Kidney capillary endothelial cell (primary cell): ENCODE data around the gene MAP3K6.

Experiments used
- DNase-seq: peaks from one replicate; pipeline ENCODE4 v3.0.0-alpha.2; 2018; ENCODE audit warnings: low spot score

Gene MAP3K6

DNA sequence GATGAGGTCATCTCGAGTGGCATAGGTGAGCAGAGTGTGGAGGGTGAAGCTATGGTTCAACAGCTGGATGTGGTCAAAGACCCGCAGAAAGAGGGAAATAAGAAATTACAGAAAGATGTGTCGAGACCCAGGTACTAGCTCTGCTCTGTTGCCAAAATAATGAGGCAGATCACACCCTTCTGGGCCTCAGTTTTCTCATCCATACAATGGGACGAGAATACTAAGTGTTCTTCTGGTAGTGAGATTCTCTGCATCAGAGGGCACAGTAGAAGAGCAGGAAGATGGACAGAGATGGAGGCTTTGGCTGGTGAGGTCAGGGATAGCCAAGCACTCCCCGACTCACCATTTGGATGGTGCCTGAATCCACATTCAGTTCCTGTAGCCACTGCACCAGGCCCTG, 11.1 kb downstream of the MAP3K6 start:
- DNase-seq: no peak

DNA sequence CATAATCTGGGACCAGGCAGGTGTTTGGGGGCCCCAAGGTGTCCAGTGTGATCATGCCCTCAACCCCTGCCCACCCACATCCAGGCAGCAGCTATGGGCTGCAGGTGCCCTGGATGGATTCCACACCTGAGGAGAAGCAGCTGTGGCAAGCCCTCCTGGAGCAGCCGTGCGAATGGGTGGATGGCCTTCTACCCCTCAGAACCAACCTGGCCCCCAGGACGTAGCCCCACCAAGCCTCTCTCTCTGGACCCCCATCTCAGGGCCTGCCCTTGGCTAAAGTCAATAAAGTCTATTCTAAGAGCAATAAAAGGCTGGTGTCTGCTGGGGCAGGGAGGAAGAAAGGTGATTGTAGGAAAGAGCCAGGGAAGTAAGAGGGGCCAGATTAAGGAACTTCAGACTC, 13.1 kb downstream of the MAP3K6 start:
- DNase-seq: no peak

DNA sequence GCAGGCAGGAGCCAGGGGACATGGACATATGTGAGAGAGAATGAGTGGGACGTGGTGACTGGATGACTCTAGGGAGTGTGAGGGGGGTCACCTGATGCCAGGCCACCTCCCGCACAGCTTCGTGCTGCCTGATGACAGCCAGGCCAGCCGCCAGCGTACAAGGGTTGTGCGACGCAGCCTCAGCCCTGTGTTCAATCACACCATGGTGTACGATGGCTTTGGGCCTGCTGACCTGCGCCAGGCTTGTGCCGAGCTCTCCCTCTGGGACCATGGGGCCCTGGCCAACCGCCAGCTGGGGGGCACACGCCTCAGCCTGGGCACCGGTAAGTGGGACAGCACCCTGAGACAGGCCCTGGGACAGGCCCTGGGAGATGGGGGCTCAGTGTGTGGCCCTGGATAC, 13.6 kb downstream of the MAP3K6 start:
- DNase-seq: no peak

DNA sequence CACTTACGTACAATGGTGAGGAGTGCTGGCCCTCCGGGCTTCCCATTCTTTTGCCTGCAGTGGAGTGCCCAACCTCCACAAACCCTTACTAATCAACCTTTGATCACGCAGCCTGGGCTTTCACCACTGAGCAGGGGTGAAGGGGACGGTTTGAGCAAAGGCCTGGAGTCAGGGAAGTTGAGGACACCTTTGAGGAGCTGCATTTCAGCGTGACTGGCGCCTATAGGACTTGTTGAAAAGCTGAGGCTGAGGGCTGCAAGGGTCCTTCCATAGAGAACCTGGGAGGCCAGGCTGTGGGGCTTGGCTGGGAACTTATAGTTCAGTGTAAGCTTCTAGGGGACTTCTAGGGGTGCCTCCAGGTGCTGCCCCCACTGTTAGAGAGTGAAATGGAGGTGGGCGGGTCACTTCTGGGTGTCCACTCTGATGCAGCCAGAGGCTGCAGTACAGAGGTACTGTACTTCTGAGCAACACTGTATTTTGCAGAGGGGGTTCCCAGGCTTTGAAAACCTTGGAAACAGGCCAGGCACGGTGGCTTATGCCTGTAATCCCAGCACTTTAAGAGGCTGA, 15.1 kb downstream of the MAP3K6 start:
- no peak for DNase-seq

DNA sequence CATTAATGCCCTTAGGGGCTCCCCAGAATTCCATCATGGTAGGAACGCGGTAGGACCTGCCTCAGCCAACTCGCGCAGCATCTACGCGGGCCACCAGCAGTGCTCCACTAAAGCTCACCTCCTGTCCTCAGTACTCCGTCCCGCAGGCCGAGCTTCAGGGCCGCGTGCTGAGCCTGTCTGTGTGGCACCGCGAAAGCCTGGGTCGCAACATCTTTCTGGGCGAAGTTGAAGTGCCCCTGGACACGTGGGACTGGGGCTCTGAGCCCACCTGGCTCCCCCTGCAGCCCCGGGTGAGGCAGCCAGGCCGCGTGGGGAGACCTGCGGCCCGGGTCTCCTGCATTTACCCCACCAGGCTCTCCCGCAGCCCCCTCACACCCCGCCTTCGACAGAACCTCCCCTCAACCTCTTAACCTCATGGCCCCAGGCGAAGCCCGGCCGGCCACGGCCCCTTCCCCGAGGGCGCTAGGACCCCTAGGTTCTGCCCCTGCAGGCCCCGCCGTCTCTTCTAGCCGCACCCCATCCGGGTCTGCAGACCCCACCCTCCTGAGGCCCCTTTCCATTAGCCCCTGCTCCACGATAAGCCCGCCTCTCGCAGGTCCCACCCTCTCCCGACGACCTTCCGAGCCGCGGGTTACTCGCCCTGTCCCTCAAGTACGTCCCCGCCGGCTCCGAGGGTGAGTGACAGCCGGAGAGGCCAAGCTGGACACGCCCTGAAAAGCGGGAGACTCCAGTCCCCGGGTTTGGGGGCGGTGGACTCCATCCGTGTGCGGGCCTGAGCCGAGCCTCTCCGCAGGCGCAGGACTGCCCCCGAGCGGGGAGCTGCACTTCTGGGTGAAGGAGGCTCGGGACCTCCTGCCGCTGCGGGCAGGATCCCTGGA, 15.9 kb downstream of the MAP3K6 start:
- no peak for DNase-seq

DNA sequence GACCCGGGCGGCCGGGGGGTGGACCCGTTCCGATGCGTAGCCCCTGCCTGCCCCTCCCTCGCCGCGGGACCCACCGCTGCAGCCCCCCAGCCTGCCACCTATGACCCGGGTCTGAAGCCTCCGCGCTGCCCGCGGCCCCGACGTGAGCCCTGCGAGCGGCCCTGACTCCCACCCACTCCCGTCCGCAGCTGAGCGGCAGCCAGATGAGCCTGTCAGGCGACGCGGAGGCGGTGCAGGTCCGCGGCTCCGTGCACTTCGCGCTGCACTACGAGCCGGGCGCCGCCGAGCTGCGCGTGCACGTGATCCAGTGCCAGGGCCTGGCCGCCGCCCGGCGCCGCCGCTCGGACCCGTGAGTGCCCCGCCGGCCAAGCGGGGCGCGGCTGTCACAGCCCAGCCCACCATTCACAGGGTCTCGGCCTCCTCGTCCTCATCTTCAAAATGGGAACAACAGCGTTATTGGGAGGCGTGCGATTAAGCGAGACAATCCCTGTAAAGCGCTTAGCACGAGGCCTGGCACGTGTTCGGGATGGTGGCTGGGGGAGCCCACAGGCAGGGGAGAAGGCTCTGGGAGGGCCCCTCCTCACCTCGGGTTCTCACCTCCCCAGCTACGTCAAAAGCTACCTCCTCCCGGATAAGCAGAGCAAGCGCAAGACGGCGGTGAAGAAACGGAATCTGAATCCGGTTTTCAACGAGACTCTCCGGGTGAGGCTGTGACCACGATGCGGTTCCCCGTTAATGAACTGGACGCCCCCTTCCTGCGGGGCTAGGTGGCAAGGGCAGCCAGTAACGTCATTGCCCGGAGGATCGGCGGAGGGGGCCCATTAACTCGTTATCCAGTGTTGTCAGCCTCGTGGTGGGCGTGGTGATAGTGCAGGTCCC, 16.7 kb downstream of the MAP3K6 start:
- DNase-seq: peak; percentile 46

DNA sequence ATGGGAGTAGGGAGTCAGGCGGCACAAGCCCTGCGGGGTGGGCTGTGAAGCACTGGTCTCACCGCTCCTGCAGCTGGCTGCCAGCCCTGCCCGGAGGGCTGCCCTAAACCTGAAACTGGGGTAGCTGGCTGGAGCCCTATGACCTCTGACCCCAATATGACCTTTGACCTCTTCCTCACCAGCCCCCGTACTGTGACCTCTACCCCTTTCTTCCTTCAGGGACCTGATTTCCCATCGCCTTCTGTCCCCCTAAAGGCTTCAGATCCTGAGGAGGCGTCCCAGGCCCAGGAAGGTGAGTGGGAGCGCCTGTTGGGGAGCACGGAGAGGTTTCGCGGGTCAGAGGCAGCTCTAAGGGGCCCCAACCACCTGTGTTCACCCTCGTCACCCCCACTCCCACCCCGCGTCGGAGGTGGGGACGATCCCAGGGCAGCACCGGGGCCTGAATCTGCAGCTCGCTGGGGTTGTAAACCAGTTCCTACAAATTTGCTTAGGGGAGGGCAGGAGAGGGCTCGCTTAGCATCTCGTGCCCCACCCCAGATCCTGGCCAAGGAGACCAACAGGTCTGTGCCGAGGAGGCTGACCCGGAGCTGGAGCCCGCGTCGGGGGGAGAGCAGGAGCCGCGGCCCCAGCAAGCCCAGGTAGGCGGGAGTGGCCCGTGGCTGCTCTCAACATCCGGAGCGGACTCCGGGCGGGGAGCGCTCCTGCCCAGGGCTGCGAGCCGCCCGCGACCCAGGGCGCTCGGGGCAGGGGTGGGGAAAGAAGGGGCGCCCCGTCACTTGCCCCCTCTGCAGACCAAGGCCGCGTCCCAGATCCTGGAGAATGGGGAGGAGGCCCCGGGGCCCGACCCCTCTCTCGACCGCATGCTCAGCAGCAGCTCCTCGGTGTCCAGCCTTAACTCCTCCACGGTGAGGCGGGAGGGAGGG, 17.6 kb downstream of the MAP3K6 start:
- no peak for DNase-seq

DNA sequence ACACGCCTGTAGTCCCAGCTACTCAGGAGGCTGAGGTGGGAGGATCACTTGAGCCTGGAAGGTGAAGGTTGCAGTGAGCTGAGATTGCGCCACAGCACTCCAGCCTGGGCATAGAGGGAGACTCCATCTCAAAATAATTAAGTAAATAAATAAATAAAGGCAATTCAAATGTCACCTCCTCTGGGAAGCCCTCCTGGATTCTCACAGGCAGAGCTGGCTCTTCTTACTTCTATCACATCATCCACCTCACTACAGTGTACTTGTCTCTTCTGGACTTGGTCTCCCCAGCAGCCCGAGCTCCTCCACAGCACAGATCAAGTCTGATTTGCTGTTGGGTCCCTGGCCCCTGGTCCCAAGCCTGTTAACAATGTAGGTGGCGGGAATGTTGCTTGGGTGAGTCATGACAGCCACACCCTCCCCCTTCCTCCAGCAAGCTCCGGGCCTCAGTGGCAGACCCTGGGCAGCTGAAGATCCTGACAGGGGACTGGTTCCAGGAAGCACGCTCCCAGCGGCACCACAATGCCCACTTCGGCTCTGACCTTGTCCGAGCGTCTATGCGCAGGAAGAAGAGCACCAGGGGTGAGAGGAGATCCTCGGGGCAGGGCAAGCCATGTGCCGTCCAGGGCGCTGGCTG, 19.7 kb downstream of the MAP3K6 start:
- DNase-seq: no peak

DNA sequence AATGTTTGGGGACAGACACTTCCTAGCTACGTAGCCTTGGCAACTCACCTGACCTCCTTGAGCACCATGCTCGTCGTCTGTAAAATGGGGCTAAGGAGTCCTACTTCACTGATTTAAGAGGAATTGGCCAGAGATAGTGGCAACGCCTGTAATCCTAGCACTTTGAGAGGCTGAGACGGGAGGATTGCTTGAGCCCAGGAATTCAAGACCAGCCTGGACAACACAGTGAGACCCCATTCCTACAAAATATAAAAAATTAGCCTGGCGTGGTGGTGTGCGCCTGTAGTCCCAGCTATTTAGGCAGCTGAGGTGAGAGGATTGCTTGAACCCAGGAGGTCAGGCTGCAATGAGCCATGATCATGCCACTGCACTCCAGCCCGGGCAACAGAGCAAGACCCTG, 20.4 kb downstream of the MAP3K6 start:
- DNase-seq: no peak

DNA sequence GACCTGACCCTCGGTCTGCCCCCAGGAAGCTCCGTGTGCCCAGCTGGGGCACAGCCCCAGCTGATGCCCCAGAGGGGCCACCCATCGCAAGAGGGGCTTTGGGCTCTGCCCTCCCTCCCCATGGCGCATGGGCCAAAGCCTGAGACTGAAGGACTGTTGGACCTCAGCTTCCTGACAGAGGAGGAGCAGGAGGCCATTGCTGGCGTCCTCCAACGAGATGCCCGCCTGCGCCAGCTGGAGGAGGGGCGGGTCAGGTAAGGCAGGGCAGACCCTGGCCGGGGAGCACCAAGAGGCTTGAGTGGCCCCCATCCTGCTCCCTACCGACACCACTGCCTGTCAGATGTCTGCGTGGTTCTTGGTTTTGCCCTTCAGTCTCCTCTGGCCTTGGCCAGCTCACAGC, 21.5 kb downstream of the MAP3K6 start:
- DNase-seq: no peak

DNA sequence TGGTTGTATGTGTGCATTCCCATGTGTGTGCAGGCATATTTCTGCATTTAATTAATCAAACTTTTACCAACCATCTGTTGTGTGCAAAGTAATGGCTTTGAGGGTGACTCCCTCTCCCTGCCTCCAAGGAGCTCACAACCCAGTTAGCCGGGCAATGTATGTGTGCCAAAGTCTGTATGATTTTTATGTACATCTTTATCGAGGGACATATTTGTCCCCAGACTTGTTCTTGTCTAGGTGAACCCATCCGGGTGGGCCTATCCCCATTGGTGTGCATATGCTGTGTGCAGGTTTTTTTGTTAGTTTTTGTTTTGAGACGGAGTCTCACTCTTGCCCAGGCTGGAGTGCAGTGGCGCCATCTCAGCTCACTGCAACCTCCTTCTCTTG, 23.1 kb downstream of the MAP3K6 start:
- no peak for DNase-seq

DNA sequence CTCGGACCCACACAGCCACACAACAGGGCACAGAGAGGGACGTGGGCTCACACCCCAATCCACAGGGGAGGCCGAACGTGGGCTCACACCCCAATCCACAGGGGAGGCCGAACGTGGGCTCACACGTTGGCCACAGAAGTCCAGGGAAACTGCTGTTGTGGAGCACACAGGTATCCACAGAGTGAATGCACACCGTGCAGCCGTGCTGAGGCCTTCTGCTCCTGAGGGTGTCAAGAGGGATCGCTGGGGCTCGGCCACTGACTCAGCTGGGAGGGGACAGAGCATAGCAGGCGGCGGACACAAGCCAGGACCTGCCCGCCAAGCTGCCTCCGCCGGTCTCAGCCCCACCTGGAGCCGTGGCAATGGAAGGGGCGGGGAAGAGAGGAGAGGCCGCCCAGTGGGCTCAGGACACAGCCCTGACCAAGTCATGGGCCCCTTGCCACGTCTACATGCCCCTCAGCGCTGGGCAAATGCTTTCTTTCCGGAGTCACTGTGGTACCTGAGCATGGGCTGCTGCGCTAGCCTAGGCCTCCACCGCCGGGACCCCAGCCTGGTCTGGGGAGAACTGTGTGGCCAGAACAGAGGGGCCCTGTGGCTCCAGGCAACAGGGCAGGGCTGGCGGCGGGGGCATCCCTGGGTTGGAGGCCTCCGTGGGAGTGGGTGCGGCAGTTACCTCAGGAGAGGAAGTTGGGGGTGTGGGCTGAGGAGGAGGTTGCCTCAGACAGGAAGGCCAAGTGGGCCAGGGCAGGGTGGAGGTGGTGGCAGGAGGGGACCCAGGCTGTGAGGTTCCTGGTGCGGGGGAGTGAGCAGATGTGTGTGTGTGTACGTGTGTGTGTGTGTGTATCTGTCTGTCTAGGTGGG, 23.8 kb downstream of the MAP3K6 start:
- no peak for DNase-seq

DNA sequence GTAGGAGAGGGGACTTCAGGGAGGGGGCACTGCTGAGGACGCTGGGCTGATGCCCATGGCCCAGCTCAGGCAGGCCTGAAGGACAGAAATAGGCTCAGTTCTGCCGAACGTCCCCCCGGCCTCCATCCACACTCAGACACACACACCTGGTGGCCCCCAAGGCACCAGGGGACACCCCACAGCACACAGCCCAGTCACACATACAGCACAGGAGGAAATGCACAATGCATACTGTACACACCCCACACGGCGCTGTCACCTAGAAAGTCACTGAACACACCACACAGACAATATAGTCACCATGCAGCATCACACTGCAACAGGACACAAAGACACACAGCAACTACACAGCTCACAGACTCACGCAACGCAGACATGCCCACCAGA, 24.4 kb downstream of the MAP3K6 start:
- DNase-seq: no peak

DNA sequence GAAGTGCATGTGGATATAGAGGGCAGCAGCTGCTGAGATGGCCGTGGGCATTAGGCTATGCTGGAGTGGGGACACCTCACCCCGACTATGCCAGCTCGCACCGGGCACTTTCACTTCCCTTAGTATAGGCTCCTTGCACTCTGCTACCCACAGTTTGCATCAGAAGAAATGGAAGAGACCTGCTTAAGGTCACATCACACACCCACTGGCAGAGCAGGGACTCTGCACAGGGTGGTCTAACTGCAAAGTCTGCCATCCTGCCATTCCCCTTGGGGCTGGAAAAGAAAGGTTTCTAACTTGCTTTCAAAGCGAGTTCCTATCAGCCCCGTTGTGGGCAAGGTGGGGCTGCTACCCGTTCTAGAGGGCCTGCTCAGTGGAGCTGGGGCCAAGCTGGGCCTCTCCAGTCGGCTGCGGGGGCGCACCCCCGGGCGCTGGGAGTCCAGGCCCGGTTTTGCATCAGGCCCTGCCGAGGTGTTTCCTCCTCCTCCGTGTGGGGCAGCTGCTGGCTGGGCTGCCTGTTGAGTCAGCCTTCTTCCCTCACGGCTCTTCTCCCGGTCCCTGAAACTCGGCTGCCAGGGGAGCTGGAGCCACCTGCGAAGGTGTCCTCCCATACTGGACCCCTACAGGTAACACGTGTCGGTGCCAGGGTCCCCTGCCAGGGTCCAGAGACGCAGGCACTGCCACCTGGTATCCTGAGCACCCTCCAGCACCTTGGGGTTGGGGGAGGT, 25.1 kb downstream of the MAP3K6 start, which contains the start of gene SYTL1:
SYTL1 (plus strand) TSS at position 498 of the 728 bp plus-strand sequence. CDS start 3,313 bp downstream, outside the sequence.
- DNase-seq: peak; percentile 42

DNA sequence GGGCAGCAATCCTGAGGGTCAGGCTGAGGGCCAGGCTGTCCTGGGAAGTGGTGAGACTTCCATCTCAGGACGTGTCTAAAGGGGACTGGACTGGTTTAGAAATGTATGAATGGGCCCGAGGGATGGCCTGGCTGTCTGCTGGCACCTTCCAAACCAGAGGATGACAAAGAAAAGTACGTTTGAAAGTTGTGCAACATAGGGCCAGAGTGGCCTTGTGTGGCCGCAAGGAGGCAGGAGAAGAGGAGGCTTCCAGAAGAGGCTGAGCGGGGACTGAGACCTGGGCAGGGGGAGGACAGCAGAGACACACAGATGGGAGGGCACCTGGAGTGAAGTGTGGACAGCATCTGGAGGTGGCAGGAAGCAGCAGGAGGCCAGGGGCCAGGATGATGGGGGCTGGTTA, 27.5 kb downstream of the MAP3K6 start:
- DNase-seq: no peak

DNA sequence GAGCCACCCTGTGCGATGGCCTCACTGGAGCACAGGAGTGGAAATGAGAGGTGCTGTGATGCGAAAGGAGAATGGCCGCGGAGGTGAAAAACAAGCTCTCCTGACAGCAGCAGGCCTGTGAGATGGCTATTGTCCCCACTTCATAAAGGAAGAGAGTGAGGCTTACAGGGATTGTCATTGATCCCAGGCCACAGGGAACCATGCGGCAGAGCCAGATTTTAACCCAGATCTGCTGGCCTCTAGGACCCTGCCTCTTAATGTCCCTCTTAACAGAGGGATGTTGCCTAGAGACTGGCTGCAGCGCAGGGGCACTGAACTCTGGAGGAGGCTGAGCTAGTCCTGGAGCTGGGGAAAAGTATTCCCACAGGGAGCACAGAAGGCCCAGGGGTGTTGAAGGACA, 28.0 kb downstream of the MAP3K6 start:
- no peak for DNase-seq

DNA sequence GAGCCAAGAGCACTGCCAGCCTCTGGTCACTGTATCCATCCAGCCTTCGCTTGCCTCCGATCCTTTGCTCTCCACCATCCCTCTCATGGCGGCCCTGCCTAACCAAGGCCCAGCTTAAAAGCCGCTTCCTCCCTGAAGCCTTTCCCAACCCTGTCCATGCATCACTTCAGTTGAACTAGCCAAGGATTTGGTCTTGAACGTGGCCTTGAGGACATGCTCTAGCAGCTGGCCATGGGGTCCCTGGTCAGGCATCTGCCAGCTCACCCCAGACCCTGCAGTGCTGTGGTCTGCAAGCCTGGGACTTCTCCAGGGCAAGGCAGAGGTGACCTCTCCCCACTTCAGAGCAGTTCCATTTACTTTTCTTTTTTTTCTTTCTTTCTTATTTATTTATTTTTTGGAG, 30.0 kb downstream of the MAP3K6 start:
- no peak for DNase-seq

DNA sequence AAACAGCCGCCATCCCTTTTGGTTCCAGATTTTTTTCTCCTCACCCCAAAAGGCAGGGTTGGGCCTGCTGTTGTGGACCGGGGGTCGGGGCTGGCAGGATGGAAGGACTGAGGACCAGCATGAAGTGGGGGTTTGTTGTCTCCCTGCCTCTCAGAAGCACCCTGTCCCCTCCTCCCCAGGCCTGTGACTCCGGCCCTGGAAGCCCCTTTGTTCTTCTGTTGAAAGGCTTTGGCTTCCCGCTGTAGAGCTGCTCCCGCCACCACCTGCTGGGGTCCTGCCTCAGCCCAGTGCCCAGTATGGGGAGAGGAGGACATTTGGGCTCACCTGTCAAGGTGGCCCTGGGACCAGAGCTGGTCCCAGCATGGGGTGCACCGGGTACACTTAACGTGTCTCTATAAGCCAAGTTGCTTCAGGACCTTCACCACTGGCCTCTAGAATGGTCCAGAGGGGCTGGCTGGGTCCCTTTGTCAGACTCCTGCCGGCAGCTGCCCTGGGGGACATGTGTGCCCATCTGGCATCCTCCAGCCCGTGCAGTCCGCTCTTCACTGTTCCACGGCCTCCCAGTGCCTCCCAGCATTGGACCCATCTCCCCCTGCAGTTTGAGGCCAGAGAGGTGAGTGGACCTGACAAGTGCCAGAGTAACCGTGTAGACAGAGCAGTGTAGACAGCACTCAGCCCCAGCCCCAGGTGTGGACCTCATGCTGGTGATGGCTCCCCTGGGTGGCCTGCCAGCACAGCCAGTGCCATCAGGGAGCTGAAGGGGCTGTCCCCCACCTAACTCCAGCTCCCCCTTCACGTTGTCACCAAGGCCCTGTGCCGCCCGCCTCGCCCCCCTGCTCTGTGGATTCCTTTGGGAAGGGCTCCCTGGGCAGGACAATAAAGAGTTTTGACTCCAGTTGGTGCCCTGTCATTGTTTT, 31.0 kb downstream of the MAP3K6 start:
- no peak for DNase-seq
